Breast epithelium (tissue), 4 donors: Measurements from ENCODE around the gene PROSER3. TPM values are rescaled to one million over a fixed set of nuclear protein-coding genes. Genes with fewer than 3 reads are reported as not detected.
"Not testable (repeated sequence)": the region's sequence is repeated elsewhere in the genome, so short reads cannot be mapped to it uniquely, and the experiment has no call there.

Experiments
- DNase-seq, 2 donors: peaks; one replicate each; pipeline ENCODE4 v3.0.0-alpha.2; 2019; ENCODE audit warnings: low spot score in 2 of 2
- H3K27ac ChIP-seq, 2 donors: fragments of 200-600 bp; sonication (generic) in 1 of 2; one replicate each; pipeline ENCODE4 v1.5.1; 2016 to 2019; ENCODE audit warnings: mild to moderate bottlenecking in 1 of 2
- H3K27me3 ChIP-seq, 2 donors: fragments of 200-600 bp; sonication (generic) in 1 of 2; one replicate each; pipeline versions ENCODE4 v1.5.1 to v1.6.0; 2017 to 2019; ENCODE audit warnings: control low read depth in 1 of 2, mild to moderate bottlenecking in 1 of 2
- H3K36me3 ChIP-seq: fragments of 200-600 bp; one replicate; pipeline ENCODE4 v1.5.1; 2019
- H3K4me1 ChIP-seq, 2 donors: fragments of 200-600 bp; sonication (generic); one replicate each; pipeline ENCODE4 v1.5.1; 2016 to 2019; ENCODE audit warnings: control low read depth in 1 of 2
- H3K4me3 ChIP-seq, 3 donors: fragments of 200-600 bp; sonication (generic); 1 replicate in 2 of 3; 2 replicates in 1 of 3; pipeline ENCODE4 v1.5.1; 2016 to 2019; ENCODE audit warnings: mild to moderate bottlenecking in 3 of 3, moderate library complexity in 2 of 3
- H3K9me3 ChIP-seq, 2 donors: fragments of 200-600 bp; sonication (generic) in 1 of 2; one replicate each; pipeline ENCODE4 v1.5.1; 2016 to 2019; ENCODE audit warnings: control low read depth in 1 of 2
- CTCF ChIP-seq, 3 donors: fragments of 450-650 bp; IDR thresholded peaks; one replicate each; pipeline ENCODE4 v1.5.1; 2016 to 2017; ENCODE audit warnings: antibody characterized with exemption in 3 of 3, mild to moderate bottlenecking in 3 of 3, moderate library complexity in 3 of 3
- POLR2A ChIP-seq: fragments of 450-650 bp; IDR thresholded peaks from one replicate; pipeline ENCODE4 v1.6.1; 2016; ENCODE audit warnings: antibody characterized with exemption, mild to moderate bottlenecking, moderate library complexity
- POLR2AphosphoS5 ChIP-seq, 3 donors: sonication (generic); formaldehyde crosslinking; IDR thresholded peaks; one replicate each; pipeline ENCODE4 v1.6.1; 2017; ENCODE audit warnings: antibody characterized with exemption in 3 of 3
- intact Hi-C: fragments of 100-400 bp; cut with DNase I; formaldehyde crosslinking; loops from one replicate; pipeline ENCODE4 v1.15.1; 2023; ENCODE audit warnings: low total_unique reads
- total RNA-seq, 3 donors: library from RNA; depleted of rRNA; stranded (reverse); fragments of >200 nt; gene quantifications; one replicate each; pipeline ENCODE4 v1.1.0, GENCODE V29; 2016

The PROSER3 gene
- total RNA-seq, 3 donors from 2014 or later, result 5.7 to 6.4 (median 6.2) TPM

- H3K36me3 ChIP-seq, result no peaks in the 10 kb centered on the region
- H3K27ac ChIP-seq, result no peak overlapping the region
- no peaks in the 10 kb centered on the region for H3K4me1 ChIP-seq
- no peaks in the 10 kb centered on the region for H3K9me3 ChIP-seq
- DNase-seq, result no peak
- intact Hi-C loops, result no loop called here
- TF ChIP-seq POLR2A (no peak), CTCF (IDR thresholded peaks at IDR 0.05) (no peak), POLR2AphosphoS5 (IDR thresholded peaks at IDR 0.05) (no peak)
- H3K27me3 ChIP-seq, result peaks cover 0 to 20% of the 10 kb centered on the region in 2 donors
- no peak overlapping the region for H3K4me3 ChIP-seq
Observed at GRCh38 chr19:35793381-35794165, 35.6 kb downstream of the PROSER3 start.

GRCh38 chr19:35795564-35795963 lies 37.6 kb downstream of the PROSER3 start:
- intact Hi-C loops, H3K9me3 ChIP-seq, H3K4me3 ChIP-seq, H3K36me3 ChIP-seq, H3K4me1 ChIP-seq, H3K27ac ChIP-seq, DNase-seq: not testable (repeated sequence)
- peaks cover 0 to 31% of the 10 kb centered on the region in 2 donors for H3K27me3 ChIP-seq

GRCh38 chr19:35796645-35797542 lies 38.9 kb downstream of the PROSER3 start:
- no peak for TF ChIP-seq POLR2AphosphoS5 (IDR thresholded peaks at IDR 0.05)
- TF ChIP-seq POLR2A, result no peak
- no peak for TF ChIP-seq CTCF (IDR thresholded peaks at IDR 0.05)
- Histone ChIP-seq H3K27me3 (peaks cover 0 to 31% of the 10 kb centered on the region in 2 donors), H3K36me3 (no peaks in the 10 kb centered on the region), H3K9me3 (no peaks in the 10 kb centered on the region), H3K4me3 (peak overlapping the region in 1 of 3 donors; percentile 25), H3K4me1 (no peaks in the 10 kb centered on the region), H3K27ac (no peak overlapping the region)
- no peak for DNase-seq
- intact Hi-C loops, result no loop called here

GRCh38 chr19:35797663-35798062 lies 39.7 kb downstream of the PROSER3 start:
- Histone ChIP-seq H3K36me3 (no peaks in the 10 kb centered on the region), H3K4me3 (peak overlapping the region in 1 of 3 donors; percentile 25), H3K27ac (no peak overlapping the region), H3K9me3 (no peaks in the 10 kb centered on the region), H3K27me3 (peaks cover 0 to 31% of the 10 kb centered on the region in 2 donors), H3K4me1 (no peaks in the 10 kb centered on the region)
- DNase-seq, result no peak
- TF ChIP-seq POLR2AphosphoS5 (IDR thresholded peaks at IDR 0.05), result no peak
- intact Hi-C loops, result no loop called here

- Histone ChIP-seq H3K36me3 (no peaks in the 10 kb centered on the region), H3K4me1 (no peaks in the 10 kb centered on the region), H3K27ac (no peak overlapping the region), H3K4me3 (no peak overlapping the region), H3K27me3 (peaks cover 0 to 28% of the 10 kb centered on the region in 2 donors), H3K9me3 (no peaks in the 10 kb centered on the region)
- intact Hi-C loops, result no loop called here
- DNase-seq, result no peak
- no peak for TF ChIP-seq CTCF (IDR thresholded peaks at IDR 0.05)
- no peak for TF ChIP-seq POLR2AphosphoS5 (IDR thresholded peaks at IDR 0.05)
- no peak for TF ChIP-seq POLR2A
Observed at GRCh38 chr19:35801828-35802227, 43.9 kb downstream of the PROSER3 start.
